ENCODE results near the gene PSEN2.
A peak's percentile ranks its signal among the peaks of the same experiment; 100 is the strongest.

Gene PSEN2

GRCh38 chr1:226939438-226940028 lies 69.1 kb downstream of the PSEN2 start:
- no peaks in the 10 kb centered on the region for H3K9me2 ChIP-seq (ENCODE audit: low read depth, low read length)
- peak overlapping the region; percentile 82 for H3K4me2 ChIP-seq (ENCODE audit: low read length)
- peaks cover 32% of the 10 kb centered on the region for H3K4me1 ChIP-seq (ENCODE audit: insufficient read depth, low read length, severe bottlenecking)

GRCh38 chr1:226940029-226940805 lies 69.8 kb downstream of the PSEN2 start, which contains the start of gene COQ8A:
Gene COQ8A, plus strand, starts transcription at chr1:226940294. Its CDS starts 21,092 bp downstream, at chr1:226961386.
- Histone ChIP-seq H3K27ac (ENCODE audit: low read depth, low read length, poor library complexity, severe bottlenecking) (peak within 1 kb of the TSS; percentile 92), H3F3A (ENCODE audit: insufficient read depth, low read length) (no peaks in the 10 kb centered on the region), H2AFZ (ENCODE audit: low read length) (peak within 1 kb of the TSS; percentile 17; the same call in 1 of the 2 replicates), H3K36me3 (ENCODE audit: insufficient read depth, low read length) (no peaks in the 10 kb centered on the region), H3K27me3 (ENCODE audit: insufficient read depth, low read length) (no peaks in the 10 kb centered on the region), H3K9ac (ENCODE audit: low read length) (peak within 1 kb of the TSS; percentile 81), H3K4me1 (ENCODE audit: insufficient read depth, low read length, severe bottlenecking) (peaks cover 39% of the 10 kb centered on the region), H4K20me1 (ENCODE audit: insufficient read depth, low read length) (no peaks in the 10 kb centered on the region), H3K9me2 (ENCODE audit: low read depth, low read length) (no peaks in the 10 kb centered on the region), H3K9me3 (ENCODE audit: low read length) (peaks cover under 1% of the 10 kb centered on the region; the same call in 1 of the 2 replicates), H3K4me2 (ENCODE audit: low read length) (peak within 1 kb of the TSS; percentile 91), H3K4me3 (ENCODE audit: low read depth, low read length, poor library complexity, severe bottlenecking) (peak within 1 kb of the TSS; percentile 79), H3K79me2 (ENCODE audit: insufficient read depth, low read length) (no peaks in the 10 kb centered on the region)
- TF ChIP-seq CTCF (IDR thresholded peaks at IDR 0.05; ENCODE audit: low read length) (no peak), EZH2 (IDR thresholded peaks at IDR 0.05; ENCODE audit: borderline replicate concordance, low read length) (no peak)

More at GRCh38 chr1:226939438-226940028, 69.1 kb downstream of the PSEN2 start:
- Histone ChIP-seq H3K36me3 (ENCODE audit: insufficient read depth, low read length) (no peaks in the 10 kb centered on the region), H3K9ac (ENCODE audit: low read length) (peak overlapping the region; percentile 81), H3K4me3 (ENCODE audit: low read depth, low read length, poor library complexity, severe bottlenecking) (peak overlapping the region; percentile 69), H2AFZ (ENCODE audit: low read length) (peak overlapping the region; percentile 17; the same call in 1 of the 2 replicates), H3K79me2 (ENCODE audit: insufficient read depth, low read length) (no peaks in the 10 kb centered on the region), H3F3A (ENCODE audit: insufficient read depth, low read length) (no peaks in the 10 kb centered on the region), H3K27me3 (ENCODE audit: insufficient read depth, low read length) (no peaks in the 10 kb centered on the region), H3K9me3 (ENCODE audit: low read length) (peaks cover 8% of the 10 kb centered on the region; the same call in 1 of the 2 replicates), H4K20me1 (ENCODE audit: insufficient read depth, low read length) (no peaks in the 10 kb centered on the region), H3K27ac (ENCODE audit: low read depth, low read length, poor library complexity, severe bottlenecking) (peak overlapping the region; percentile 92)
- TF ChIP-seq CTCF (IDR thresholded peaks at IDR 0.05; ENCODE audit: low read length) (no peak), EZH2 (IDR thresholded peaks at IDR 0.05; ENCODE audit: borderline replicate concordance, low read length) (no peak)

- Histone ChIP-seq H3K27ac (ENCODE audit: low read depth, low read length, poor library complexity, severe bottlenecking) (no peak overlapping the region), H3K36me3 (ENCODE audit: insufficient read depth, low read length) (no peaks in the 10 kb centered on the region), H4K20me1 (ENCODE audit: insufficient read depth, low read length) (no peaks in the 10 kb centered on the region), H3K9me3 (ENCODE audit: low read length) (no peaks in the 10 kb centered on the region), H3K4me3 (ENCODE audit: low read depth, low read length, poor library complexity, severe bottlenecking) (peak overlapping the region; percentile 79), H2AFZ (ENCODE audit: low read length) (no peak overlapping the region), H3K27me3 (ENCODE audit: insufficient read depth, low read length) (no peaks in the 10 kb centered on the region), H3K9me2 (ENCODE audit: low read depth, low read length) (no peaks in the 10 kb centered on the region), H3K79me2 (ENCODE audit: insufficient read depth, low read length) (no peaks in the 10 kb centered on the region), H3K4me2 (ENCODE audit: low read length) (peak overlapping the region; percentile 91), H3F3A (ENCODE audit: insufficient read depth, low read length) (no peaks in the 10 kb centered on the region), H3K9ac (ENCODE audit: low read length) (peak overlapping the region; percentile 69), H3K4me1 (ENCODE audit: insufficient read depth, low read length, severe bottlenecking) (peaks cover 44% of the 10 kb centered on the region)
- TF ChIP-seq CTCF (IDR thresholded peaks at IDR 0.05; ENCODE audit: low read length) (no peak), EZH2 (IDR thresholded peaks at IDR 0.05; ENCODE audit: borderline replicate concordance, low read length) (no peak)
Measured at GRCh38 chr1:226940806-226941067, 70.3 kb downstream of the PSEN2 start.
